Common myeloid progenitor, CD34-positive (primary cell): ENCODE data around the gene NBDY.

ENCODE experiments used
- CTCF ChIA-PET: fragments of 350-600 bp; sonication (Branson Sonifier 250); formaldehyde crosslinking; loops from one replicate; lab custom pipeline; 2021; ENCODE audit warnings: antibody characterized with exemption; lab: Charles Lee
- POLR2A ChIA-PET: fragments of 350-600 bp; sonication (Branson Sonifier 250); formaldehyde crosslinking; loops from one replicate; lab custom pipeline; 2021; ENCODE audit warnings: antibody characterized with exemption; lab: Charles Lee
- DNase-seq, 3 donors: peaks; one replicate each; pipeline versions ENCODE4 v3.0.0 to v3.0.0-alpha.2; 2013
- H3K27ac ChIP-seq, 2 experiments: 1 replicate in 1 of 2; 2 replicates in 1 of 2; pipeline ENCODE4 v1.7.0; 2013; ENCODE audit warnings: inconsistent platforms in 2 of 2, low read length in 2 of 2, mild to moderate bottlenecking in 2 of 2, low read depth in 1 of 2, moderate library complexity in 1 of 2; ENCODE audit not compliant: severe bottlenecking in 2 of 2, insufficient read depth in 1 of 2, poor library complexity in 1 of 2
- H3K27me3 ChIP-seq, 5 experiments: replicated peaks in 2 of 5; 1 replicate in 3 of 5; 2 replicates in 2 of 5; pipeline versions ENCODE4 v1.6.1 to v1.7.0; 2013; ENCODE audit warnings: low read length in 4 of 5, mild to moderate bottlenecking in 2 of 5, moderate library complexity in 2 of 5, inconsistent platforms in 1 of 5; ENCODE audit not compliant: insufficient read depth in 5 of 5, control insufficient read depth in 4 of 5
- H3K36me3 ChIP-seq, 4 experiments: 1 replicate in 2 of 4; 2 replicates in 2 of 4; pipeline versions ENCODE4 v1.6.1 to v1.7.0; 2013; ENCODE audit warnings: low read length in 3 of 4, control low read depth in 1 of 4, mild to moderate bottlenecking in 1 of 4; ENCODE audit not compliant: control insufficient read depth in 4 of 4, insufficient read depth in 4 of 4
- H3K4me1 ChIP-seq, 4 experiments: 1 replicate in 3 of 4; 2 replicates in 1 of 4; pipeline versions ENCODE4 v1.6.1 to v1.7.1; 2013; ENCODE audit warnings: low read length in 3 of 4, mild to moderate bottlenecking in 3 of 4, control low read depth in 1 of 4, inconsistent platforms in 1 of 4, moderate library complexity in 1 of 4; ENCODE audit not compliant: control insufficient read depth in 4 of 4, insufficient read depth in 4 of 4; ENCODE audit errors: control extremely low read depth in 1 of 4
- H3K4me3 ChIP-seq, 7 experiments: 1 replicate in 4 of 7; 2 replicates in 3 of 7; pipeline versions ENCODE4 v1.5.1 to v1.7.0; 2013; ENCODE audit warnings: mild to moderate bottlenecking in 7 of 7, low read length in 6 of 7, moderate library complexity in 6 of 7, inconsistent platforms in 2 of 7, low read depth in 2 of 7, control low read depth in 1 of 7; ENCODE audit not compliant: insufficient read depth in 4 of 7, control insufficient read depth in 1 of 7; ENCODE audit errors: extremely low read depth in 1 of 7
- H3K9me3 ChIP-seq, 5 experiments: 1 replicate in 4 of 5; 2 replicates in 1 of 5; pipeline versions ENCODE4 v1.6.1 to v1.7.1; 2013; ENCODE audit warnings: low read length in 4 of 5, mild to moderate bottlenecking in 2 of 5, inconsistent platforms in 1 of 5, low read depth in 1 of 5, moderate library complexity in 1 of 5; ENCODE audit not compliant: control insufficient read depth in 4 of 5, insufficient read depth in 2 of 5; ENCODE audit errors: control extremely low read depth in 1 of 5
- WGBS: methylation state at CpG from one replicate; pipeline ENCODE4 v1.1.5; 2013; ENCODE audit not compliant: insufficient coverage; 5-methylcytosine and 5-hydroxymethylcytosine counted together

Gene NBDY

GRCh38 chrX:56733459-56734046 lies 4.5 kb downstream of the NBDY start:
- POLR2A ChIA-PET, result no interaction called here
- CTCF ChIA-PET, result interaction anchor here (1.1 to 1.4 kb wide), 3 partner anchors 31 to 453 kb away, joined by 3 to 4 read pairs (median 3); no protein-coding TSS in a partner anchor

GRCh38 chrX:56736219-56736618 lies 7.2 kb downstream of the NBDY start:
- Histone ChIP-seq H3K36me3 (peaks cover 2 to 11% (median 3%) of the 10 kb centered on the region in 4 experiments), H3K9me3 (no peaks in the 10 kb centered on the region), H3K27ac (no peak overlapping the region), H3K27me3 (no peaks in the 10 kb centered on the region), H3K4me3 (no peak overlapping the region), H3K4me1 (peaks cover 0 to 10% (median 0%) of the 10 kb centered on the region in 4 experiments)
- ChIA-PET CTCF (no interaction called here), POLR2A (no interaction called here)
- no peak for DNase-seq
- 98% methylated on average over 7 of the region's 14 CpGs for WGBS

More at GRCh38 chrX:56733459-56734046, 4.5 kb downstream of the NBDY start:
- peaks cover under 1 to 5% (median 2%) of the 10 kb centered on the region in 4 experiments for H3K36me3 ChIP-seq
- no peak overlapping the region for H3K4me3 ChIP-seq
- no peaks in the 10 kb centered on the region for H3K9me3 ChIP-seq
- no peak overlapping the region for H3K27ac ChIP-seq
- DNase-seq, result peak; percentile 44 to 70 (median 65)
- peaks cover 0 to 9% (median 0%) of the 10 kb centered on the region in 5 experiments for H3K27me3 ChIP-seq
- peaks cover 0 to 15% (median 1%) of the 10 kb centered on the region in 4 experiments for H3K4me1 ChIP-seq
- WGBS, result no CpG with 5 or more reads among the region's 2 CpGs

- no peak for DNase-seq
- H3K27ac ChIP-seq, result no peak overlapping the region
- no peaks in the 10 kb centered on the region for H3K4me1 ChIP-seq
- ChIA-PET POLR2A (no interaction called here), CTCF (interaction anchor here (1.0 kb wide), 1 partner anchor 9 kb away, joined by 3 read pairs; no protein-coding TSS in a partner anchor)
- H3K9me3 ChIP-seq, result peaks cover 0 to 1% (median 0%) of the 10 kb centered on the region in 5 experiments
- H3K36me3 ChIP-seq, result peaks cover 2 to 12% (median 3%) of the 10 kb centered on the region in 4 experiments
- 86% methylated on average over 1 of the region's 1 CpG for WGBS
- no peak overlapping the region for H3K4me3 ChIP-seq
- H3K27me3 ChIP-seq, result no peaks in the 10 kb centered on the region
Measured at GRCh38 chrX:56738670-56739069, 9.6 kb downstream of the NBDY start.

- no peaks in the 10 kb centered on the region for H3K27me3 ChIP-seq
- 94% methylated on average over 2 of the region's 4 CpGs for WGBS
- ChIA-PET POLR2A (no interaction called here), CTCF (no interaction called here)
- no peak overlapping the region for H3K27ac ChIP-seq
- peak in 1 of 3 donors; percentile 26 for DNase-seq
- H3K4me1 ChIP-seq, result peaks cover 0 to 3% (median 0%) of the 10 kb centered on the region in 4 experiments
- H3K36me3 ChIP-seq, result peaks cover 0 to 13% (median 0%) of the 10 kb centered on the region in 4 experiments
- no peak overlapping the region for H3K4me3 ChIP-seq
- peaks cover 0 to 3% (median 0%) of the 10 kb centered on the region in 5 experiments for H3K9me3 ChIP-seq
Measured at GRCh38 chrX:56744996-56745395, 16.0 kb downstream of the NBDY start.

- no CpG with 5 or more reads among the region's 1 CpG for WGBS
- ChIA-PET CTCF (no interaction called here), POLR2A (no interaction called here)
- Histone ChIP-seq H3K27me3 (no peaks in the 10 kb centered on the region), H3K9me3 (peaks cover 0 to 3% (median 0%) of the 10 kb centered on the region in 5 experiments), H3K4me3 (no peak overlapping the region), H3K4me1 (peaks cover 0 to 5% (median 0%) of the 10 kb centered on the region in 4 experiments), H3K36me3 (peaks cover 0 to 9% (median 0%) of the 10 kb centered on the region in 4 experiments), H3K27ac (no peak overlapping the region)
- DNase-seq, result no peak
Measured at GRCh38 chrX:56746996-56747395, 18.0 kb downstream of the NBDY start.

GRCh38 chrX:56751071-56751470 lies 22.0 kb downstream of the NBDY start:
- DNase-seq, result no peak
- peaks cover 0 to 11% (median 0%) of the 10 kb centered on the region in 4 experiments for H3K36me3 ChIP-seq
- H3K27me3 ChIP-seq, result no peaks in the 10 kb centered on the region
- H3K27ac ChIP-seq, result no peak overlapping the region
- H3K4me3 ChIP-seq, result no peak overlapping the region
- POLR2A ChIA-PET, result no interaction called here
- peaks cover 0 to 5% (median 2%) of the 10 kb centered on the region in 4 experiments for H3K4me1 ChIP-seq
- H3K9me3 ChIP-seq, result peaks cover 0 to 1% (median 0%) of the 10 kb centered on the region in 5 experiments
- CTCF ChIA-PET, result no interaction called here

GRCh38 chrX:56757327-56757726 lies 28.3 kb downstream of the NBDY start:
- CTCF ChIA-PET, result no interaction called here
- Histone ChIP-seq H3K27ac (no peak overlapping the region), H3K27me3 (peaks cover 0 to 4% (median 0%) of the 10 kb centered on the region in 5 experiments), H3K36me3 (peaks cover 0 to under 1% (median 0%) of the 10 kb centered on the region in 4 experiments), H3K4me1 (peaks cover 0 to 11% (median 6%) of the 10 kb centered on the region in 4 experiments), H3K4me3 (no peak overlapping the region), H3K9me3 (no peaks in the 10 kb centered on the region)
- DNase-seq, result peak in 1 of 3 donors; percentile 37
- POLR2A ChIA-PET, result no interaction called here
- 73% methylated on average over 6 of the region's 7 CpGs for WGBS
